ENCODE results near the gene WRAP73. TPM values are rescaled to one million over a fixed set of nuclear protein-coding genes. Genes with fewer than 3 reads are reported as not detected.

The WRAP73 gene
- total RNA-seq, 1 experiment from 2014 or later, result 37.2 TPM

DNA sequence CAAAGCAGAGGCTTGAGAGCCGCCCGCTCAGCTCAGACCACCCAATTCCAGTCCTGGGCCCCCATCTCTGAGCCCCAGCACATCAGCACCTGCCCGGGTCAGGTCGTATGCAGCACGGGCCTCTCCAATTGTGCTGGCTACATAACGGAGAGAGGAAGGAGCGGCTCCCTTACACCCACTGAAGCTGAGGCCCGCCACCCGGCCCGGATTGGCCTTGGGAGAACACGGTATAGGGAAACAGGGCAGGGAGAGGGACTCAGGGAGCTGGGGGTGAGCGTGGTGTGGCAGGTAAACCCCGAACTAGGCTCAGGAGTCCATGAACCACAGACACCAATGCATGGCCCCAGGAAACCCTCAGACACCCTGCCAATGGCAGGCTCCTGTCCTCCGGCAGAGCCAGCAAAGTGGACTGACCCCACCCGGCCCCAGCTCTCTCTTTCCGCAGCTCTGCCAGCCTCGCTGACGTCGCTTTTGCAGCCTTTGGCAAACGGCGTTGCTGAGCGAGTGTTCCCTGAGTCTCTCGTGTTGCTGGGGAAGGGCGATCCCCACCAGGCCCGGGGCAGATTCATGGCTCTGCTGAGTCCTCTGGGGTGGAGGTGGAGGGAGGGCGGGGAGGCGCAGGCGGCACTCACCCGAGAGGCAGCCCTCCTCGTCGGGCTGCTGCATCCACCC, 55.1 kb downstream of the WRAP73 start:
- no peaks in the 10 kb centered on the region for H3K27me3 ChIP-seq (ENCODE audit: low read length)
- H3K9me3 ChIP-seq (ENCODE audit: low read length), result no peaks in the 10 kb centered on the region
- no peaks in the 10 kb centered on the region for H3K36me3 ChIP-seq (ENCODE audit: insufficient read depth, low read length)
- no peak for DNase-seq
- H3K4me3 ChIP-seq (ENCODE audit: low read length), result no peak overlapping the region
- H3K4me1 ChIP-seq (ENCODE audit: low read length), result peaks cover 16% of the 10 kb centered on the region
- no peak overlapping the region for H3K27ac ChIP-seq (ENCODE audit: low read length)
- no peak overlapping the region for H3K4me2 ChIP-seq (ENCODE audit: low read depth, low read length, poor library complexity, severe bottlenecking)
- no peak overlapping the region for H2AFZ ChIP-seq (ENCODE audit: low read length)
- H3K9ac ChIP-seq (ENCODE audit: low read length), result no peak overlapping the region
- H3K79me2 ChIP-seq (ENCODE audit: low read length), result no peaks in the 10 kb centered on the region
- H4K20me1 ChIP-seq (ENCODE audit: insufficient read depth, low read depth, low read length), result no peaks in the 10 kb centered on the region
- no peaks in the 10 kb centered on the region for H3K9me2 ChIP-seq (replicated peaks; ENCODE audit: insufficient read depth, low read length)

DNA sequence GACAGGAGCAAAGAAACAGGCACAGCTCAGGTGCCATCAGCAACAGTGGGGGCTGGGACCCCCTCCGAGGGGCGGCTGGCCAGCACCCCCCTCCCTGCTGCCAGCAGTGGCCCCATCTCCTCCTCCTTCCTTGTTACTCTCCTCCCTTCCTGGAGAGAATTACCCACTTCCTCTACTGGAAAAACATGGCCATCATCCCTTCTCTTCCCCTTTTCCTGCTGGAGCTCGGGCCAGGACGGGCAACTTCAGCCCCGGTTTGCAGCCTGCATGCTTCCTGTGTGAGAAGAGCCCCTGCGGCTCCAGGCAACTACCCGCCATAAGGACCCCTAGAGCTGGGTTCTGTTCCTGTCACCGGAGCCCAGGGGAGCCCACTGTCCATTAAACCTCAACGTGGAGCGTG, 56.2 kb downstream of the WRAP73 start:
- H3K4me3 ChIP-seq (ENCODE audit: low read length), result no peak overlapping the region
- H3K9me2 ChIP-seq (replicated peaks; ENCODE audit: insufficient read depth, low read length), result no peaks in the 10 kb centered on the region
- no peaks in the 10 kb centered on the region for H3K79me2 ChIP-seq (ENCODE audit: low read length)
- no peaks in the 10 kb centered on the region for H3K36me3 ChIP-seq (ENCODE audit: insufficient read depth, low read length)
- no peak overlapping the region for H3K27ac ChIP-seq (ENCODE audit: low read length)
- no peaks in the 10 kb centered on the region for H4K20me1 ChIP-seq (ENCODE audit: insufficient read depth, low read depth, low read length)
- no peak for DNase-seq
- H3K9ac ChIP-seq (ENCODE audit: low read length), result no peak overlapping the region
- no peaks in the 10 kb centered on the region for H3K27me3 ChIP-seq (ENCODE audit: low read length)
- no peaks in the 10 kb centered on the region for H3K9me3 ChIP-seq (ENCODE audit: low read length)
- no peak overlapping the region for H2AFZ ChIP-seq (ENCODE audit: low read length)
- peaks cover 16% of the 10 kb centered on the region for H3K4me1 ChIP-seq (ENCODE audit: low read length)
- H3K4me2 ChIP-seq (ENCODE audit: low read depth, low read length, poor library complexity, severe bottlenecking), result no peak overlapping the region

DNA sequence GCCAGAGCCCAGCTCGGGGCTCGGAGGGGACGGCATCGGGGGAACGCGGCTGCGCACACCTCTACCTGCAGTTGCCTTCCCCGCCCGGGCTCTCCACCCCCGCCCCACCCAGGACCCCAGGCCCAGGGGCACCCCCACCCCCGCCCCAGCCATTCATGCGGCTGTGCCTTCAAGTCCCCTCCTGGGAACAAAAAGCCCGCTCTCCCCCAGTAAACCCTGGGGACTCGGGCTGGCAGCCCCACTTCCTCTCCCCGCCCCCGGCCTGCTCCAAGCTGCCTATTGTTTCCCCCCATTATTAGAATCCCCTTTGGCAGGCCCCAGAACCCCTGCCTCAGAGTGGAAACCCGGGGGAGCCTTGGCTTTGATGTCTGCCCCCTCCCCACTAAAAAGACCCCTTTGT, 56.6 kb downstream of the WRAP73 start:
- Histone ChIP-seq H3K79me2 (ENCODE audit: low read length) (no peaks in the 10 kb centered on the region), H3K4me1 (ENCODE audit: low read length) (peaks cover 15% of the 10 kb centered on the region), H3K27me3 (ENCODE audit: low read length) (no peaks in the 10 kb centered on the region), H3K27ac (ENCODE audit: low read length) (no peak overlapping the region), H3K4me3 (ENCODE audit: low read length) (no peak overlapping the region), H3K9ac (ENCODE audit: low read length) (no peak overlapping the region), H3K9me3 (ENCODE audit: low read length) (no peaks in the 10 kb centered on the region), H3K4me2 (ENCODE audit: low read depth, low read length, poor library complexity, severe bottlenecking) (no peak overlapping the region), H3K36me3 (ENCODE audit: insufficient read depth, low read length) (no peaks in the 10 kb centered on the region), H4K20me1 (ENCODE audit: insufficient read depth, low read depth, low read length) (no peaks in the 10 kb centered on the region), H3K9me2 (replicated peaks; ENCODE audit: insufficient read depth, low read length) (no peaks in the 10 kb centered on the region), H2AFZ (ENCODE audit: low read length) (no peak overlapping the region)
- DNase-seq, result no peak

DNA sequence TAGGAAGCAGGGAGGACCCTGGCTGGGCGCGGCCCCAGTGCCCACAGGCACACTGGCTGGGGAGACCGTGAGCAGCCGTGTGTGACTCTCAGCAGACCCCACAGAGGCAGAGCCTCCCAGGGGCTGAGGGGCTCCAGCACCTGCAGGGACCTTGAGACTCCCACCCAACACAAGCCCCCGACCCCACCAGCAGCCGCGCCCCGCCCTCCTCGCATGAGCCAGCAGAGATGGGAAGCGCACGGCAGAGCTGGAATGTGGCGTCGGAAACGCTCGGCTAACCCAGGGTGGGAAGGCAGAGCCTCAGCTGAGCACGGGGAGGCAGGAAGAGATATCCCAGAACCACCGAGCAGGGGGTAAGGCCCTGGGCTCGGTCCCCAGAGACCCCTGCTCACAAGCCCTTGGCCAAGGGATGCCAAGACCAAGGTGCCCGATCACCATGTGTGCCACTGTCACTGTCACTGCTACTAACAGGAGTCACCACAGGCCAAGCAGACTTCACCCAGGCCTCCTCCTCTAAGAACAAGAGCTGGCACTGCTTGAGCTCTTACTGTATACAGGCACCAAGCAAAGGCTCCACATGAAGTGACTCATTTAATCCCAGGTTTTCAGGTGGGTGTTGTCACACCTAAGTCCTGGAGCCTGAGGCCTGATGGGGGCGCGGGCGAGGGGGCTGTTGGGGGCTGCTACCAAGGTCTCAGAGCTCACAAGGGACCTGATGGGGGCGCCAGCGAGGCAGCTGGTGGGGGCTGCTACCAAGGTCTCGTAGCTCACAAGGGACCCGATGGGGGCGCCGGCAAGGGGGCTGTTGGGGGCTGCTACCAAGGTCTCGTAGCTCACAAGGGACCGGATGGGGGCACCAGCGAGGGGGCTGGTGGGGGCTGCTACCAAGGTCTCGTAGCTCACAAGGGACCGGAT, 58.7 kb downstream of the WRAP73 start:
- DNase-seq, result no peak
- Histone ChIP-seq H3K27ac (ENCODE audit: low read length) (no peak overlapping the region), H3K9ac (ENCODE audit: low read length) (no peak overlapping the region)

DNA sequence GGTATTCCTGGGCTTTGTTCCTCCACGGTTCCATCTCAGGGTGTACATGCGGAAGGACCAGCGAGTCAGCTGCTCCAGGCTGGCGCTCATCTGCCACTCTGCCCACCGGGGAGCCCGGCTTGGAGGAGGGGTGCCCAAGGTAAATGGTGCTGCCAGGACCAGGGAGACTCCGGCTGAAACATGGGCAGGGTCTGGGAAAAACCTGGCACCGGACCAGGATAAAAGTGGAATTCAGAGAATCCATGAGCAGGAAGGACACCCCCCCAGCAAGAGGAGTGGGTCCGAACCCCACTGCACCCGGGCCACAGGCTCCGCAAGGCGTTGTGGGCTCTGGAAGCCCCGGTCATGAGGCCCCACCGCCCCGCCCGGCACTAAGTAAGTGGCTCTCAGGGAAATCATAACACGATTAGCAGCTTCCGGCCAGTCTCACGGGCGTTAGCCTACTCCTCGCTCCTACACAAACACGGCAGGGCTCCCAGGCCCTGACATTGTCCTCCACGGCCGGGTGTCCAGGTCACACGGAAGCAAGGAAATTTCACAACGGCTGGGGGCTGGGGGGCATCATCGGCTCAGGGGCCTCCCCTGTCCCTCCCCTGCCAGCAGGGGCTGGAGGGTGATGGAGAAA, 59.7 kb downstream of the WRAP73 start:
- Histone ChIP-seq H3K4me1 (ENCODE audit: low read length) (peaks cover 4% of the 10 kb centered on the region), H4K20me1 (ENCODE audit: insufficient read depth, low read depth, low read length) (no peaks in the 10 kb centered on the region), H3K4me2 (ENCODE audit: low read depth, low read length, poor library complexity, severe bottlenecking) (no peak overlapping the region), H3K9me3 (ENCODE audit: low read length) (no peaks in the 10 kb centered on the region; the same call in 1 of the 2 replicates), H3K36me3 (ENCODE audit: insufficient read depth, low read length) (no peaks in the 10 kb centered on the region), H3K27me3 (ENCODE audit: low read length) (no peaks in the 10 kb centered on the region), H3K9ac (ENCODE audit: low read length) (no peak overlapping the region), H3K9me2 (replicated peaks; ENCODE audit: insufficient read depth, low read length) (no peaks in the 10 kb centered on the region), H3K4me3 (ENCODE audit: low read length) (no peak overlapping the region), H3K27ac (ENCODE audit: low read length) (no peak overlapping the region), H2AFZ (ENCODE audit: low read length) (no peak overlapping the region), H3K79me2 (ENCODE audit: low read length) (no peaks in the 10 kb centered on the region)
- DNase-seq, result no peak

More for the DNA sequence above, 58.7 kb downstream of the WRAP73 start:
- H3K36me3 ChIP-seq (ENCODE audit: insufficient read depth, low read length), result no peaks in the 10 kb centered on the region
- no peaks in the 10 kb centered on the region; the same call in 1 of the 2 replicates for H3K9me3 ChIP-seq (ENCODE audit: low read length)
- no peaks in the 10 kb centered on the region for H3K9me2 ChIP-seq (replicated peaks; ENCODE audit: insufficient read depth, low read length)
- H3K27me3 ChIP-seq (ENCODE audit: low read length), result no peaks in the 10 kb centered on the region
- H3K4me3 ChIP-seq (ENCODE audit: low read length), result no peak overlapping the region
- no peaks in the 10 kb centered on the region for H3K79me2 ChIP-seq (ENCODE audit: low read length)
- no peaks in the 10 kb centered on the region for H4K20me1 ChIP-seq (ENCODE audit: insufficient read depth, low read depth, low read length)
- H3K4me2 ChIP-seq (ENCODE audit: low read depth, low read length, poor library complexity, severe bottlenecking), result no peak overlapping the region
- no peak overlapping the region for H2AFZ ChIP-seq (ENCODE audit: low read length)
- H3K4me1 ChIP-seq (ENCODE audit: low read length), result peaks cover 4% of the 10 kb centered on the region

DNA sequence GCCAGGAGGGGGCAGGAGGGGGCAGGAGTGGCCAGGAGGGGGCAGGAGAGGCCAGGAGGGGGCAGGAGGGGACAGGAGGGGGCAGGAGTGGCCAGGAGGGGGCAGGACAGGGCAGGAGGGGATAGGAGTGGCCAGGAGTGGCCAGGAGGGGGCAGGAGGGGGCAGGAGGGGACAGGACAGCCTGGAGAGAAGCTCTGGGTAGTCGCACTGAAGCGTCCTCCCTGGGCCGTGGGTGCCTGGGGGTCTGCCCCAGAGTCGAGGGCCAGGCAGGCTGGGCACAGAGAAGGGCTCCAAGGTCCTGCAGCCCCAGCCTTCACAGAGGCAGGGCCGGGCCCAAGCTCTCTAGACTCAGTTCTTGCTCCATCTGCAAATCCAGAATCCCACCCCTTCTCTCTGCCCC, 61.5 kb downstream of the WRAP73 start:
- Histone ChIP-seq H3K4me1 (ENCODE audit: low read length) (peaks cover under 1% of the 10 kb centered on the region), H3K4me2 (ENCODE audit: low read depth, low read length, poor library complexity, severe bottlenecking) (no peak overlapping the region), H3K27me3 (ENCODE audit: low read length) (no peaks in the 10 kb centered on the region), H3K9ac (ENCODE audit: low read length) (no peak overlapping the region), H3K9me2 (replicated peaks; ENCODE audit: insufficient read depth, low read length) (no peaks in the 10 kb centered on the region), H3K4me3 (ENCODE audit: low read length) (no peak overlapping the region), H4K20me1 (ENCODE audit: insufficient read depth, low read depth, low read length) (no peaks in the 10 kb centered on the region), H3K9me3 (ENCODE audit: low read length) (peaks cover 4% of the 10 kb centered on the region; the same call in 1 of the 2 replicates), H2AFZ (ENCODE audit: low read length) (no peak overlapping the region), H3K36me3 (ENCODE audit: insufficient read depth, low read length) (no peaks in the 10 kb centered on the region), H3K27ac (ENCODE audit: low read length) (no peak overlapping the region), H3K79me2 (ENCODE audit: low read length) (no peaks in the 10 kb centered on the region)
- DNase-seq, result no peak

DNA sequence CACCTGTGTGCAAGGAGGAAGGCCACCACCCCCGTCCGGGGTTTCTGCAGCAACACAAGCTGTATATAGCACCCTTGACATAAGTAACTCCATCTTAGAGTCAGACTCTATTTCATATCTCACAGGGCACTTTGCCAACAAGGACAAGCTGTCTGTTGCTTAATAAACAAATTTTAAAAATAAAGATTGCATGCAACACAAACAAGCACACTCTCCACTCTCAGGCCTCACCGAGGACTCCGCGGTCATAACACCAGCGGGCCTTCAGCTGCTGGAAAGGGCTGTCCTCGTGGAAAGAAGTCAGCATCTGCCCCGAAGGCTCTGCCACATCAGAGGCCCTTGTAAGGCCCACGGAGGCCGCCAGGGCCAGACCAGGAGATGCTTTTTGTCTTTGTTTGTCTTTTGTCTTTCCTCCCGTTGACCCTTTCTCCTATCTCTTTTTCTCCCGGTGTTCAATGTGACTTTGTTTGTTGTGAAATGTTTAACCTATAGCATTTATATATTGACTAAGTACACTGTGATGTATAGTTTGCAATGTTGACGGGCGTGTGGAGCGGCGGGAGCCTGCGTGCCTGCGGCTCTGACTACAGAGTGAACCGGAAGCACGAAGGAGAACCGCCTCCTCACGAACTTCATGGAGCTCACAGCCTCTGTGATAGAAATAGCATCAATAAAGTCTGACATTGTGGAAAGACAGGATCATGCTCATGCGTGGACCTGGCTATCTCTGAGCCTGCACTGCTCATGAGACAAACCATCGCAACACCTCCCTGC, 62.7 kb downstream of the WRAP73 start:
- Histone ChIP-seq H3K27me3 (ENCODE audit: low read length) (no peaks in the 10 kb centered on the region), H3K27ac (ENCODE audit: low read length) (no peak overlapping the region), H3K9me3 (ENCODE audit: low read length) (peaks cover 4% of the 10 kb centered on the region; the same call in 1 of the 2 replicates), H3K4me3 (ENCODE audit: low read length) (no peak overlapping the region), H3K9ac (ENCODE audit: low read length) (no peak overlapping the region), H3K9me2 (replicated peaks; ENCODE audit: insufficient read depth, low read length) (no peaks in the 10 kb centered on the region), H2AFZ (ENCODE audit: low read length) (no peak overlapping the region), H3K79me2 (ENCODE audit: low read length) (no peaks in the 10 kb centered on the region), H3K4me1 (ENCODE audit: low read length) (no peaks in the 10 kb centered on the region), H3K36me3 (ENCODE audit: insufficient read depth, low read length) (no peaks in the 10 kb centered on the region), H3K4me2 (ENCODE audit: low read depth, low read length, poor library complexity, severe bottlenecking) (no peak overlapping the region), H4K20me1 (ENCODE audit: insufficient read depth, low read depth, low read length) (no peaks in the 10 kb centered on the region)
- DNase-seq, result no peak
